Body of pancreas (tissue), 4 donors: ENCODE data around the gene OR9Q2.

ENCODE experiments used
- POLR2A ChIP-seq, 3 donors: fragments of 450-650 bp; IDR thresholded peaks; one replicate each; pipeline ENCODE4 v1.6.1; 2016; ENCODE audit warnings: antibody characterized with exemption in 3 of 3, mild to moderate bottlenecking in 2 of 3
- TF ChIP-seq, protein P1 (sequence below), 7 experiments: fragments of 450-650 bp in 4 of 7; fragments of 200-600 bp in 3 of 7; sonication (generic) in 3 of 7; IDR thresholded peaks; one replicate each; pipeline ENCODE4 v1.5.1; 2016 to 2019; ENCODE audit warnings: antibody characterized with exemption in 7 of 7

DNA sequence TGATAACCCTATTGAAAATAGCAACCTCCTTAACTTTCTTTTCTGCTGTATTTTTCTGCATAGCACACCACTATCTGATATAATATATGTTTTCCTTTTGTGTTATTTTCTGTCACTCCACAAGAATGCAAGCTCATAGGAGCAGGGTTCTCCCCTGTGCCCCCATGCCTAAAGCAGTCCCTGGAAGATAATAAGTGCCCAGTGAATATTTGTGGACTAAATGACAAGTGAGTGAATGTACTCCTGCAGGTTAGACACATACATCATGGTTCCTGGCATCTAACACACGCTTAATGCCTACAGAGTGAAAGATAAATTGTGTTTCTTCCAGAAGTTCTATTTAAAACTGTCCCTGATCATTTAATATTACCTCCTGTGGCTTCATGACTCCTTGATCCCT, 23.9 kb upstream of the OR9Q2 start:
- TF ChIP-seq, protein P1, sequence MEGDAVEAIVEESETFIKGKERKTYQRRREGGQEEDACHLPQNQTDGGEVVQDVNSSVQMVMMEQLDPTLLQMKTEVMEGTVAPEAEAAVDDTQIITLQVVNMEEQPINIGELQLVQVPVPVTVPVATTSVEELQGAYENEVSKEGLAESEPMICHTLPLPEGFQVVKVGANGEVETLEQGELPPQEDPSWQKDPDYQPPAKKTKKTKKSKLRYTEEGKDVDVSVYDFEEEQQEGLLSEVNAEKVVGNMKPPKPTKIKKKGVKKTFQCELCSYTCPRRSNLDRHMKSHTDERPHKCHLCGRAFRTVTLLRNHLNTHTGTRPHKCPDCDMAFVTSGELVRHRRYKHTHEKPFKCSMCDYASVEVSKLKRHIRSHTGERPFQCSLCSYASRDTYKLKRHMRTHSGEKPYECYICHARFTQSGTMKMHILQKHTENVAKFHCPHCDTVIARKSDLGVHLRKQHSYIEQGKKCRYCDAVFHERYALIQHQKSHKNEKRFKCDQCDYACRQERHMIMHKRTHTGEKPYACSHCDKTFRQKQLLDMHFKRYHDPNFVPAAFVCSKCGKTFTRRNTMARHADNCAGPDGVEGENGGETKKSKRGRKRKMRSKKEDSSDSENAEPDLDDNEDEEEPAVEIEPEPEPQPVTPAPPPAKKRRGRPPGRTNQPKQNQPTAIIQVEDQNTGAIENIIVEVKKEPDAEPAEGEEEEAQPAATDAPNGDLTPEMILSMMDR (IDR thresholded peaks at IDR 0.05), result no peak
- TF ChIP-seq POLR2A (IDR thresholded peaks at IDR 0.05), result no peak
